IPS-15b (cell line): ENCODE measurements around the gene SLCO2A1.

Experiments
- H3K27me3 ChIP-seq: one replicate; pipeline ENCODE4 v1.6.1; 2013; ENCODE audit warnings: low read length; ENCODE audit not compliant: control insufficient read depth, insufficient read depth
- H3K36me3 ChIP-seq: one replicate; pipeline ENCODE4 v1.6.1; 2013; ENCODE audit warnings: low read length; ENCODE audit not compliant: control insufficient read depth, insufficient read depth
- H3K4me1 ChIP-seq: one replicate; pipeline ENCODE4 v1.6.1; 2013; ENCODE audit warnings: mild to moderate bottlenecking, low read length; ENCODE audit not compliant: control insufficient read depth, insufficient read depth
- H3K4me3 ChIP-seq: one replicate; pipeline ENCODE4 v1.5.1; 2013; ENCODE audit warnings: low read depth, low read length
- H3K9ac ChIP-seq: one replicate; pipeline ENCODE4 v1.6.1; 2013; ENCODE audit warnings: low read depth, mild to moderate bottlenecking, low read length
- H3K9me3 ChIP-seq: one replicate; pipeline ENCODE4 v1.6.1; 2013; ENCODE audit warnings: mild to moderate bottlenecking, low read length; ENCODE audit not compliant: control insufficient read depth, insufficient read depth

SLCO2A1 gene

GRCh38 chr3:133983126-133983525 lies 46.6 kb downstream of the SLCO2A1 start:
- H3K9ac ChIP-seq, result no peak overlapping the region
- no peaks in the 10 kb centered on the region for H3K36me3 ChIP-seq
- no peaks in the 10 kb centered on the region for H3K9me3 ChIP-seq
- no peak overlapping the region for H3K4me3 ChIP-seq
- peaks cover 6% of the 10 kb centered on the region for H3K27me3 ChIP-seq
- peaks cover 7% of the 10 kb centered on the region for H3K4me1 ChIP-seq

- Histone ChIP-seq H3K4me3 (no peak overlapping the region), H3K9ac (no peak overlapping the region), H3K4me1 (peaks cover 3% of the 10 kb centered on the region)
Measured at GRCh38 chr3:133980550-133980949, 49.2 kb downstream of the SLCO2A1 start.

DNA sequence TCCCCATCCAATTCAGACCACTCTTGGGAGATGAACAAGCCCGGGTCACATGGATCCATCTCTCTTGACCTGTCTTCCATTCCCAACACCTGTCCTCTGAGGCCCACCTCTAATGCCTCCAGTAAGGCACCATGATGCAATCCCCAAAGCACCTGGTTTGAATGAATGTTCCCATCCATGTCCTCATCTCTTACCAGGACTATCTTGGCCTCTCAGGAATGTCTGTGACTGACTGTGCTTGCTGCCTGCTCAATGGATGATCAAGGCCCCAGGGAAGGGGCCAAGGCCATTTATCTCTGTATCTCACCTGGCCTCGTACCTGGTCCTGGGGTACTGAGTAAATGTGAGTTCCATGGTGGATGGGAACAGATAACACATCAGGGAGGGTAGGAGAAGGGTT lies 49.7 kb downstream of the SLCO2A1 start:
- H3K9ac ChIP-seq, result no peak overlapping the region
- H3K27me3 ChIP-seq, result peaks cover 4% of the 10 kb centered on the region
- H3K36me3 ChIP-seq, result no peaks in the 10 kb centered on the region
- no peaks in the 10 kb centered on the region for H3K9me3 ChIP-seq
- H3K4me3 ChIP-seq, result no peak overlapping the region
- H3K4me1 ChIP-seq, result peaks cover 1% of the 10 kb centered on the region

More at GRCh38 chr3:133980550-133980949, 49.2 kb downstream of the SLCO2A1 start:
- Histone ChIP-seq H3K9me3 (no peaks in the 10 kb centered on the region), H3K36me3 (no peaks in the 10 kb centered on the region), H3K27me3 (peaks cover 4% of the 10 kb centered on the region)

DNA sequence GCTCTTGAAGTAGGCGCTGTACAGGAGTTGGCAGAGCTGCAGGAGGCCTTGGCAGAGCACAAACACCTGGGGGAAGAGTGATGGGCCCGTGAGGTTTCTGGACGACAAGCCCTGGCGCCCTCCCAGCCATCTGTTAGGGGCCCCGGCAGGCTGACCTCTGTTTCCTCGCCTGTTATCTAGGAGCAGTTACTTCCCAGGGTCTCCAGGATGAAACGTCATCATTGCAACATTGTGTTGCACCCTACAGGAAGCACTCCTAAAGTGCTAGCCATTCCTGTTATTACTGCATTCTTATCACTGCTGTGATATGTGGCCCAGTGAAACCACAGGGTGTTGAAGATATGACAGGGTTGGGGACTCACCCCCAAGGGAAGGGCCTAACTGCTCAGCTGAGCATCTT lies 50.2 kb downstream of the SLCO2A1 start:
- H3K27me3 ChIP-seq, result peaks cover 4% of the 10 kb centered on the region
- H3K9ac ChIP-seq, result no peak overlapping the region
- H3K9me3 ChIP-seq, result no peaks in the 10 kb centered on the region
- H3K4me1 ChIP-seq, result no peaks in the 10 kb centered on the region
- no peaks in the 10 kb centered on the region for H3K36me3 ChIP-seq
- H3K4me3 ChIP-seq, result no peak overlapping the region

GRCh38 chr3:133977568-133977967 lies 52.2 kb downstream of the SLCO2A1 start:
- H3K9me3 ChIP-seq, result no peaks in the 10 kb centered on the region
- no peak overlapping the region for H3K4me3 ChIP-seq
- H3K9ac ChIP-seq, result no peak overlapping the region
- H3K27me3 ChIP-seq, result peaks cover 4% of the 10 kb centered on the region
- H3K4me1 ChIP-seq, result no peaks in the 10 kb centered on the region
- H3K36me3 ChIP-seq, result no peaks in the 10 kb centered on the region

DNA sequence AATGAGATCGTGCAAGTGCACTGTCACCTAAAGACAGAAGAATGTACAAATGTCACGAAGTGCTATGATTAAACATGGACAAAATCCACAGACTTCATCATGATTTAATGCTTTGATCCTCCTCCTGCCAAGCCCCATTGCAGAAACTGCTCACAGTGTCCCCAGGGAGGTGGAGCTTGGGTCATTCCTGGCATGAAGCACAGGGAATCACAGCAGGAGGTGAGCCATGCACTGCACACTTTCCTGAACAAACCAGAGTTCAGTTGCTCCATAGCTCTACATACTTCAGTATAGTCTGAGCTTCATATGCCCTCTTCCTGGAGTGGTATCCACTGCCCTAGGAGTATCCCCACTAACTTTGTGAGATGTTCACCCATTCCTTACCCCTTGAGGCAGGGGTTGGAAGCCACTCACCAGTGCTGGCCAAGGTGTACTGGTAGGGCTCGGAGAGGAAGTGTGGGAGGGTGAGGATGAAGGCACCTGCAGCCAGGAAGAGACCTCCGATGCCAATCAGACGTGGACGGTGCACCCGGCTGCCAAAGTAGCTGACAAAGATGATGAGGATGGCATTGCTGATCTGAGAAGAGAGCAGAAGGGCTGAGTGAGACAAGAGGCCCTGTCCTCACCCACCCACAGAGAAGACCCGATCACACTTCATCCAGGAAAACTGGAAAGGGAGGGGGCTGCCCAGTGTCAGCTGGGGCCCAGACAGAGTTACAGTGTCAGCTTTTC lies 56.3 kb downstream of the SLCO2A1 start:
- Histone ChIP-seq H3K4me1 (no peaks in the 10 kb centered on the region), H3K4me3 (no peak overlapping the region), H3K27me3 (no peaks in the 10 kb centered on the region), H3K9ac (no peak overlapping the region), H3K9me3 (no peaks in the 10 kb centered on the region), H3K36me3 (no peaks in the 10 kb centered on the region)

DNA sequence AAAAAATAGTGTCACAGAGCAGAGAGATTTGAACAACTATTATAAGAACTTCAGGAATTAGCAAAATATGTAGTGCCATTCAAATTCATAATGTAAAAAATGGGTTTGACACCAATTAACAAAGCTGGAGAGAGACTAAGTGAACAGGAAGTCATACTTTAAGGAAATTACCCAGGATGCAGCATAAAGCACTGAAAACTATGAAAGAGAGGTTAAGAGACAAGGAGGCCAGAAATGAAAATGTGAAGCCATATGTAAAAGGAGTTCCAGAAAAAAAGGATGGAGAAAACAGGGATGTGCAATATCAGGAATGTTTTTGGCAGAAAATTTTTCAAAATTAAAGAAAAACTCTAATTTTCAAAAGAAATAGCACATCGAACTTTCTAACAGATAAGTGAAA lies 57.6 kb downstream of the SLCO2A1 start:
- no peaks in the 10 kb centered on the region for H3K9me3 ChIP-seq
- no peak overlapping the region for H3K9ac ChIP-seq
- no peaks in the 10 kb centered on the region for H3K4me1 ChIP-seq
- H3K4me3 ChIP-seq, result no peak overlapping the region
- H3K36me3 ChIP-seq, result no peaks in the 10 kb centered on the region
- H3K27me3 ChIP-seq, result no peaks in the 10 kb centered on the region

- H3K4me3 ChIP-seq, result no peak overlapping the region
- H3K27me3 ChIP-seq, result no peaks in the 10 kb centered on the region
- no peak overlapping the region for H3K9ac ChIP-seq
- H3K9me3 ChIP-seq, result no peaks in the 10 kb centered on the region
- H3K4me1 ChIP-seq, result peaks cover 3% of the 10 kb centered on the region
- H3K36me3 ChIP-seq, result no peaks in the 10 kb centered on the region
Measured at GRCh38 chr3:133970916-133971315, 58.8 kb downstream of the SLCO2A1 start.

DNA sequence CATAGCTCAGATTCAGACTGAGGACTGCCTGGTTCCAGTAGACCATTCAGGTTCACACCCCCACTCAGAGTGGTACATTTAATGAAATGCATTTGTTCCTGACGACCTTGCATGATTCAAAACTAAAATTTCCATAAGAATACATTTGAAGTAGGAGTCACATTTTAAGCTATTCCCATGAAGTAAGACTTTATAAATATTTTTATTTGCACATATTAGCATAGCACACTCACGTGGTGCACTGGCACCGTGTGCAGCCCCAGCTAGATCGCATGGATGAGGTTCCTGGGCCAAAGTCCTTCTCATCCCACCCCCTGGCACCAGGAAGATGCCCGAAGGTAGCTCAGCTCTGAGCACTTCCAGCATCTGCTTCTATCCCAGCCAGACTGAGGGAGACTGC lies 59.4 kb downstream of the SLCO2A1 start:
- Histone ChIP-seq H3K4me1 (peaks cover 3% of the 10 kb centered on the region), H3K4me3 (no peak overlapping the region), H3K9me3 (no peaks in the 10 kb centered on the region), H3K9ac (no peak overlapping the region), H3K36me3 (no peaks in the 10 kb centered on the region), H3K27me3 (no peaks in the 10 kb centered on the region)

DNA sequence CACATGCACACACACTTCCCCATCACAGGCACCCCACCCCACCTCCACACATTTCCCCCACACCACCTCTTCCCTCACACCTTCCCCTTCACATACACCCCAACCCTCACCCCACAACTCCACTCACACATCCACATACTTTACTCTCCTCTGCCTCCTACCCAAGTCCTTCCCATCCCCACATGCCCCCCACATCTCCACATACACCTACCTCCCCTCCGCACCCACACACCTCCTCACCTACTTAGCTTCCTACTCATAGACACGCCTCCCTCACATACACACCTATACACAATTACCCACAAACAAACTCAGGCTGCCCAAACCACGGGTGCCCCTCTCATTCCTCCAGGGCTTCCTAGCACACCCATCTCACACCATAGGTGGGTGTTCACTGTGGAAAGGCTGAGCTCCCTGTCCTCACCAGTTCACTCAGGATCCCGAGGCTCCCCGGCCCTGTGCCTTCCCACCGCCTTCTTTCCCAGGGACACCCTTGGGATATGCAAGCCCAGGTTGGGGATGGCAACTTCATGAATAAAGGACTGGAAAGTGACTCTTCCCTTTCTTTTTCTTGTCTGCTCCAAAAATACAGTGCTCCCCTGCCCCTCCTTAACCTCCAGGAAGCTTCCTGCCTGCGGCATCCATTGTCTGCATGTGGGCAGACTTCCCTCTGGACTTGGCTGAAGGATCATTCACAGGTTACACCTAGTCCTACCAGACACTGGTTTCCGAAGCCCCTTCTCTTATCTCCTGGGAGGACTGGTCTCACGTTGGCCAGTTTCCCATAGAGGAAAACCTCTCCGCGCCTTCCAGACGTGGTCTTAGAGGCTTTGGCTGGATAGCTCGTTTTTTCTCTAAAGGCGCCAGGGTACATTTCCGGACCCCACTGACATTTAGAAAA lies 61.5 kb downstream of the SLCO2A1 start:
- Histone ChIP-seq H3K9ac (no peak overlapping the region), H3K9me3 (no peaks in the 10 kb centered on the region), H3K27me3 (no peaks in the 10 kb centered on the region), H3K4me1 (peaks cover 3% of the 10 kb centered on the region), H3K4me3 (no peak overlapping the region), H3K36me3 (no peaks in the 10 kb centered on the region)

DNA sequence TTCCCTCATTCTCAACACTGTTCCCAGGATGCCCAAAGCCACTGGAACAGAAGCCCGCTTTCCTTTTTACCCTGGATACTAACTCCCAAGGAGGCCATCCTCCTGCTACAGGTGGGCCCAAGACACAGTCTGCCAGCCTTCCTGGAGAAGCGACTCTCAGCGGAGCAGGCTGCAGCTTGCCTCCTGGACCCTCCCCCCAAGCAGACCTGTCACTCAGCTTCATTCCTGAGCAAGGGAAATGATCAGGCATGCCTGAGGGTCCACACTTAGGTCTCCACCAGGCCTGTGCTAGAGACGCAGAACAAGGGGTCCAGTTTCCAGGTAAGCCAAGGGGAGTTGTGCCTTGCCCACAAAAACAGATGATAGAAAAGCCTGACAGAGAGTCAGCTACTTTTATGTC lies 62.8 kb downstream of the SLCO2A1 start:
- H3K4me1 ChIP-seq, result peaks cover 3% of the 10 kb centered on the region
- H3K4me3 ChIP-seq, result no peak overlapping the region
- H3K27me3 ChIP-seq, result no peaks in the 10 kb centered on the region
- H3K9me3 ChIP-seq, result no peaks in the 10 kb centered on the region
- no peaks in the 10 kb centered on the region for H3K36me3 ChIP-seq
- no peak overlapping the region for H3K9ac ChIP-seq

DNA sequence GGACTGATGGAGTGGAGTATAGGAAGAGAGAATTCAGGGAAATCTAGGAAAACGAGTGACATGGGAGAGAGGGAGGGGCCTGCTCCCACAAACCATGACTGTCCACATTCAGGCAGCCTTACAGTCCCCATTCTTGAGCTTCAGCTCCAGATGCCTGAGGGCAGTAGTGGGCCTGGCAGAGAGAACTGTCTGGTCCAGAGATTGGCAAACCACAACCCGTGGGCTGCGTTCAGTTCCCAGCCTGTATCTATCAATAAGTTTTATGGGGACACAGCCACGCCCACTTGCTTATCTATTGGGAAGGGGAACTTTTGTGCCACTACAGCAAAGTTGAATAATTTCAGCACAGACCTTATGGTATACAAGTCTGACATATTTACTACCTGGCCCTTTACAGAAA lies 63.8 kb downstream of the SLCO2A1 start:
- Histone ChIP-seq H3K4me1 (peaks cover 3% of the 10 kb centered on the region), H3K27me3 (no peaks in the 10 kb centered on the region), H3K9ac (no peak overlapping the region), H3K9me3 (no peaks in the 10 kb centered on the region), H3K36me3 (no peaks in the 10 kb centered on the region), H3K4me3 (no peak overlapping the region)
